KMS-11 (cell line): ENCODE results near the gene TULP1.
"Not testable (repeated sequence)": the region's sequence is repeated elsewhere in the genome, so short reads cannot be mapped to it uniquely, and the experiment has no call there.

Experiments used
- H2AFZ ChIP-seq: fragments of 200-600 bp; sonication (generic); 2 replicates; pipeline ENCODE4 v1.6.1; 2016; ENCODE audit warnings: antibody characterized with exemption, mixed run types, low read depth
- H3K27ac ChIP-seq: fragments of 200-600 bp; sonication (generic); 2 replicates; pipeline ENCODE4 v1.6.1; 2016; ENCODE audit warnings: mild to moderate bottlenecking, mixed run types
- H3K27me3 ChIP-seq: fragments of 200-600 bp; sonication (generic); 2 replicates; pipeline ENCODE4 v1.6.1; 2017; ENCODE audit warnings: mild to moderate bottlenecking, low read depth, mixed run types, moderate library complexity; ENCODE audit not compliant: insufficient read depth
- H3K36me3 ChIP-seq: fragments of 200-600 bp; sonication (generic); 2 replicates; pipeline ENCODE4 v1.6.1; 2017; ENCODE audit warnings: mild to moderate bottlenecking, mixed run types; ENCODE audit not compliant: insufficient read depth
- H3K4me1 ChIP-seq: fragments of 200-600 bp; sonication (generic); 2 replicates; pipeline ENCODE4 v1.6.1; 2016; ENCODE audit warnings: mild to moderate bottlenecking, low read depth, mixed run types; ENCODE audit not compliant: poor library complexity, severe bottlenecking
- H3K4me2 ChIP-seq: fragments of 200-600 bp; sonication (generic); 2 replicates; pipeline ENCODE4 v1.7.0; 2016; ENCODE audit warnings: mild to moderate bottlenecking, mixed run types
- H3K4me3 ChIP-seq: fragments of 200-600 bp; sonication (generic); IDR thresholded peaks from 2 replicates; pipeline ENCODE4 v1.6.1; 2017; ENCODE audit warnings: low read depth, low read length, mixed read lengths; ENCODE audit not compliant: insufficient read depth
- H3K79me2 ChIP-seq: fragments of 200-600 bp; sonication (generic); 2 replicates; pipeline ENCODE4 v1.6.1; 2016; ENCODE audit warnings: low read depth, mixed run types; ENCODE audit not compliant: insufficient read depth
- H3K9ac ChIP-seq: fragments of 200-600 bp; sonication (generic); 2 replicates; pipeline ENCODE4 v1.6.1; 2016; ENCODE audit warnings: mild to moderate bottlenecking, mixed run types
- H4K20me1 ChIP-seq: fragments of 200-600 bp; sonication (generic); 2 replicates; pipeline ENCODE4 v1.6.1; 2016; ENCODE audit warnings: mild to moderate bottlenecking, mixed run types; ENCODE audit not compliant: insufficient read depth
- CTCF ChIP-seq: fragments of 200-600 bp; sonication (generic); conservative IDR thresholded peaks from 2 replicates; pipeline ENCODE4 v1.6.1; 2017; ENCODE audit warnings: low read depth, mild to moderate bottlenecking, antibody characterized with exemption, low read length, moderate library complexity, mixed read lengths

Gene TULP1

GRCh38 chr6:35519313-35520015 lies 6.8 kb upstream of the TULP1 start:
- H3K79me2 ChIP-seq = no peaks in the 10 kb centered on the region
- H3K4me1 ChIP-seq = peaks cover 14% of the 10 kb centered on the region

GRCh38 chr6:35518566-35519312 lies 6.0 kb upstream of the TULP1 start:
- no peak overlapping the region for H2AFZ ChIP-seq
- no peak for TF ChIP-seq CTCF

More at GRCh38 chr6:35519313-35520015, 6.8 kb upstream of the TULP1 start:
- Histone ChIP-seq H3K4me3 (no peak overlapping the region), H3K36me3 (no peaks in the 10 kb centered on the region), H3K9ac (no peak overlapping the region), H4K20me1 (no peaks in the 10 kb centered on the region), H3K4me2 (no peak overlapping the region), H3K27ac (no peak overlapping the region), H3K27me3 (no peaks in the 10 kb centered on the region), H2AFZ (no peak overlapping the region)
- TF ChIP-seq CTCF = no peak

DNA sequence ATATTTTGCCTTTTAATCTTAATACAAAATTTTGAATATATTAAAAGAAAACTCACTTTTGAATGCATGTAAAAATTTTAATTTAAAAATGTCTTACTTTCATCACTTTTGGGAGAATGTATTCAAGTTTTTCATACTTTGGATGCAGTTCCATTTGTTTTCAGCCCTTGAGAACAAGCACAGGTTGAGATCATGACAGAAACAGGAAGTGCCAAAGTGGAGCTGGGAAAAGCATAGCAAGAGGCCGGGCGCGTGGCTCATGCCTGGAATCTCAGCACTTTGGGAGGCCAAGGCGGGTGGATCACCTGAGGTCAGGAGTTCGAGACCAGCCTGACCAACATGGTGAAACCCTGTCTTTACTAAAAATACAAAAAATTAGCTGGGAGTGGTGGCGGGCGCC lies 5.3 kb upstream of the TULP1 start:
- not testable (repeated sequence) for H3K4me2 ChIP-seq, H3K4me1 ChIP-seq, H3K4me3 ChIP-seq, H3K27ac ChIP-seq, H3K79me2 ChIP-seq, H4K20me1 ChIP-seq, H3K9ac ChIP-seq, H2AFZ ChIP-seq, H3K27me3 ChIP-seq, H3K36me3 ChIP-seq

More at GRCh38 chr6:35518566-35519312, 6.0 kb upstream of the TULP1 start:
- H3K4me2 ChIP-seq = no peak overlapping the region
- no peaks in the 10 kb centered on the region for H3K27me3 ChIP-seq
- H3K4me3 ChIP-seq = no peak overlapping the region
- H3K9ac ChIP-seq = no peak overlapping the region
- H4K20me1 ChIP-seq = no peaks in the 10 kb centered on the region
- H3K79me2 ChIP-seq = no peaks in the 10 kb centered on the region
- no peak overlapping the region for H3K27ac ChIP-seq
- no peaks in the 10 kb centered on the region for H3K36me3 ChIP-seq
- H3K4me1 ChIP-seq = peaks cover 14% of the 10 kb centered on the region

- H3K4me3 ChIP-seq = no peak overlapping the region
- no peak for TF ChIP-seq CTCF
Measured at GRCh38 chr6:35516712-35517111, 4.0 kb upstream of the TULP1 start.

DNA sequence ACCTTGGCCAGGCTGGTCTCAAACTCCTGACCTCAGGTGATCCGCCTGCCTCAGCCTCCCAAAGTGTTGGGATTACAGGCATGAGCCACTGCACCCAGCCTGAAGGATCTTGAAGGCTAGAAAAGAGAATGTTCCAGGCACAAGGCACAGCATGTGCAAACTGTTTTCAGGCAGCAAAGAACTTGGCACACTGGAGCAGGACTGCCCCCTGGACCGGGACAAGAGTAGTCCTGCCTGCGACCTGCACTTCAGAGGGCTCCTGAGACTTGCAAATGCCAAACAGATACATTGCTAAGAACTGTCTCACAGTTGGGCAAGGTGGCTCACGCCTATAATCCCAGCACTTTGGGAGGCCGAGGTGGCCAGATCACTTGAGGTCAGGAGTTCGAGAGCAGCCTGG lies 3.2 kb upstream of the TULP1 start:
- not testable (repeated sequence) for H3K36me3 ChIP-seq, H3K4me2 ChIP-seq, H2AFZ ChIP-seq, H3K79me2 ChIP-seq, H3K9ac ChIP-seq, H3K27ac ChIP-seq, H4K20me1 ChIP-seq, H3K27me3 ChIP-seq, H3K4me3 ChIP-seq, H3K4me1 ChIP-seq

More at GRCh38 chr6:35516712-35517111, 4.0 kb upstream of the TULP1 start:
- H3K4me2 ChIP-seq = no peak overlapping the region
- H3K4me1 ChIP-seq = no peaks in the 10 kb centered on the region
- H3K79me2 ChIP-seq = no peaks in the 10 kb centered on the region
- H2AFZ ChIP-seq = no peak overlapping the region
- no peak overlapping the region for H3K27ac ChIP-seq
- H4K20me1 ChIP-seq = no peaks in the 10 kb centered on the region
- no peaks in the 10 kb centered on the region for H3K36me3 ChIP-seq
- H3K9ac ChIP-seq = no peak overlapping the region
- H3K27me3 ChIP-seq = no peaks in the 10 kb centered on the region
